Measurements from ENCODE around the gene SLC16A4.

DNA sequence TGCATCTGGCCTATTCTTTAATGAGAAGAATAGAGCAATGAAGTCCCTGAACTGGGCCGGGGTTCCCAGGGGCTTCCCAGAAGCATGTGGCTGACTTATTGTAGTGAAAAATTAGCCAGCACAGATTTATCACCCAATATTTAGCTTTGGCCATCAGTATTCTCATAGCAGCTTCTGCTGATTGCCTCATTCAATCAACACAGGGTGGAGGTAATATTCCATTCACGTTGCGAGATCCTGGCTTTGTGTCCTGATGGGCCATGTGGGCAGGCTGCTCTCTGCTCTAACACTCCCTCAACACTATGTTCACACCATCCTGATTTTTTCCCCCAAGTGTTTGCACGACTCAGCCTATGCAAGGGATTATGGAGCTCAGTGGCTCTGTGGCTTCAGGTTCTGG, 38.1 kb upstream of the SLC16A4 start:
- no peak for TF ChIP-seq EZH2 (IDR thresholded peaks at IDR 0.05; ENCODE audit: low read length, unreplicated experiment)
- TF ChIP-seq, protein P1, sequence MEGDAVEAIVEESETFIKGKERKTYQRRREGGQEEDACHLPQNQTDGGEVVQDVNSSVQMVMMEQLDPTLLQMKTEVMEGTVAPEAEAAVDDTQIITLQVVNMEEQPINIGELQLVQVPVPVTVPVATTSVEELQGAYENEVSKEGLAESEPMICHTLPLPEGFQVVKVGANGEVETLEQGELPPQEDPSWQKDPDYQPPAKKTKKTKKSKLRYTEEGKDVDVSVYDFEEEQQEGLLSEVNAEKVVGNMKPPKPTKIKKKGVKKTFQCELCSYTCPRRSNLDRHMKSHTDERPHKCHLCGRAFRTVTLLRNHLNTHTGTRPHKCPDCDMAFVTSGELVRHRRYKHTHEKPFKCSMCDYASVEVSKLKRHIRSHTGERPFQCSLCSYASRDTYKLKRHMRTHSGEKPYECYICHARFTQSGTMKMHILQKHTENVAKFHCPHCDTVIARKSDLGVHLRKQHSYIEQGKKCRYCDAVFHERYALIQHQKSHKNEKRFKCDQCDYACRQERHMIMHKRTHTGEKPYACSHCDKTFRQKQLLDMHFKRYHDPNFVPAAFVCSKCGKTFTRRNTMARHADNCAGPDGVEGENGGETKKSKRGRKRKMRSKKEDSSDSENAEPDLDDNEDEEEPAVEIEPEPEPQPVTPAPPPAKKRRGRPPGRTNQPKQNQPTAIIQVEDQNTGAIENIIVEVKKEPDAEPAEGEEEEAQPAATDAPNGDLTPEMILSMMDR (conservative IDR thresholded peaks at IDR 0.05; ENCODE audit: low read depth, low read length), result no peak

Data from PC-3 (cell line).